Measurements from ENCODE around the gene ABLIM2.
A peak's percentile ranks its signal among the peaks of the same experiment; 100 is the strongest.

ABLIM2 gene

GRCh38 chr4:8182858-8183725 lies 24.5 kb upstream of the ABLIM2 start:
- peak overlapping the region; percentile 34 for H3K27ac ChIP-seq

GRCh38 chr4:8182294-8182693 lies 23.7 kb upstream of the ABLIM2 start:
- no peak for TF ChIP-seq CTCF (conservative IDR thresholded peaks at IDR 0.05)
- peak overlapping the region; percentile 11; the same call in 1 of the 2 replicates for H3K27ac ChIP-seq

More at GRCh38 chr4:8182858-8183725, 24.5 kb upstream of the ABLIM2 start:
- no peak for TF ChIP-seq CTCF (conservative IDR thresholded peaks at IDR 0.05)

GRCh38 chr4:8181844-8182243 lies 23.2 kb upstream of the ABLIM2 start:
- peak overlapping the region; percentile 11; the same call in 1 of the 2 replicates for H3K27ac ChIP-seq
- TF ChIP-seq CTCF (conservative IDR thresholded peaks at IDR 0.05), result no peak

GRCh38 chr4:8181119-8181518 lies 22.5 kb upstream of the ABLIM2 start:
- no peak for TF ChIP-seq CTCF (conservative IDR thresholded peaks at IDR 0.05)
- H3K27ac ChIP-seq, result no peak overlapping the region; the same call in 1 of the 2 replicates

- H3K27ac ChIP-seq, result no peak overlapping the region
- no peak for TF ChIP-seq CTCF (conservative IDR thresholded peaks at IDR 0.05)
Observed at GRCh38 chr4:8180310-8181093, 21.9 kb upstream of the ABLIM2 start.

- TF ChIP-seq CTCF (conservative IDR thresholded peaks at IDR 0.05), result no peak
- no peak overlapping the region for H3K27ac ChIP-seq
Observed at GRCh38 chr4:8179771-8180170, 21.2 kb upstream of the ABLIM2 start.

- H3K27ac ChIP-seq, result no peak overlapping the region
- TF ChIP-seq CTCF (conservative IDR thresholded peaks at IDR 0.05), result no peak
Observed at GRCh38 chr4:8179074-8179473, 20.5 kb upstream of the ABLIM2 start.
